GM06990 (cell line): ENCODE results near the gene P2RY2.

Experiments used
- DNase-seq: peaks from one replicate; pipeline ENCODE4 v3.0.0-alpha.2; 2011; ENCODE audit not compliant: insufficient read length; ENCODE audit errors: extremely low read depth
- H3K27me3 ChIP-seq: replicated peaks from 2 replicates; pipeline ENCODE4 v1.6.0; 2011; ENCODE audit warnings: low read length; ENCODE audit not compliant: control insufficient read depth, insufficient read depth
- H3K36me3 ChIP-seq: 2 replicates; pipeline ENCODE4 v1.5.1; 2011; ENCODE audit warnings: low read length; ENCODE audit not compliant: control insufficient read depth, insufficient read depth
- H3K4me3 ChIP-seq: replicated peaks from 2 replicates; pipeline ENCODE4 v1.5.1; 2011; ENCODE audit warnings: low read depth, mild to moderate bottlenecking, control low read depth, low read length
- CTCF ChIP-seq: IDR thresholded peaks from 2 replicates; pipeline ENCODE4 v1.5.1; 2011; ENCODE audit warnings: low read length, control low read depth, mild to moderate bottlenecking, inconsistent platforms; ENCODE audit not compliant: insufficient read depth, poor library complexity, severe bottlenecking

P2RY2 gene

GRCh38 chr11:73177380-73177777 is 40.7 kb upstream of the P2RY2 start:
- H3K4me3 ChIP-seq = no peak overlapping the region
- no peak for DNase-seq
- H3K36me3 ChIP-seq = no peaks in the 10 kb centered on the region
- no peak for TF ChIP-seq CTCF
- H3K27me3 ChIP-seq = no peaks in the 10 kb centered on the region

- no peaks in the 10 kb centered on the region for H3K27me3 ChIP-seq
- H3K36me3 ChIP-seq = no peaks in the 10 kb centered on the region
- peak; percentile 86 for TF ChIP-seq CTCF
- peak; percentile 72 for DNase-seq
- H3K4me3 ChIP-seq = no peak overlapping the region
Measured at GRCh38 chr11:73177778-73178539, 40.1 kb upstream of the P2RY2 start.

GRCh38 chr11:73178681-73179080 is 39.4 kb upstream of the P2RY2 start:
- no peaks in the 10 kb centered on the region for H3K27me3 ChIP-seq
- no peak for TF ChIP-seq CTCF
- H3K36me3 ChIP-seq = no peaks in the 10 kb centered on the region
- no peak for DNase-seq
- no peak overlapping the region for H3K4me3 ChIP-seq

GRCh38 chr11:73182824-73183321 is 35.2 kb upstream of the P2RY2 start:
- no peak for DNase-seq
- TF ChIP-seq CTCF = no peak
- Histone ChIP-seq H3K4me3 (no peak overlapping the region), H3K27me3 (no peaks in the 10 kb centered on the region), H3K36me3 (no peaks in the 10 kb centered on the region)

GRCh38 chr11:73184953-73185671 is 33.0 kb upstream of the P2RY2 start:
- peak; percentile 61 for DNase-seq
- TF ChIP-seq CTCF = peak; percentile 98
- no peaks in the 10 kb centered on the region for H3K36me3 ChIP-seq
- no peaks in the 10 kb centered on the region for H3K27me3 ChIP-seq
- no peak overlapping the region for H3K4me3 ChIP-seq
